Umbilical cord (tissue), 2 donors: ENCODE measurements around the gene DGCR8. TPM values are rescaled to one million over a fixed set of nuclear protein-coding genes. Genes with fewer than 3 reads are reported as not detected.

Experiments
- DNase-seq: peaks from one replicate; pipeline ENCODE4 v3.0.0-alpha.2; 2015; ENCODE audit warnings: low spot score
- total RNA-seq: library from RNA; depleted of rRNA; stranded (reverse); fragments of >200 nt; gene quantifications from one replicate; pipeline ENCODE4 v1.2.3, GENCODE V29; 2014; ENCODE audit warnings: low replicate concordance; ENCODE audit not compliant: insufficient read depth

DGCR8 gene
- total RNA-seq, 1 donor from 2014 or later = 16.4 TPM

DNA sequence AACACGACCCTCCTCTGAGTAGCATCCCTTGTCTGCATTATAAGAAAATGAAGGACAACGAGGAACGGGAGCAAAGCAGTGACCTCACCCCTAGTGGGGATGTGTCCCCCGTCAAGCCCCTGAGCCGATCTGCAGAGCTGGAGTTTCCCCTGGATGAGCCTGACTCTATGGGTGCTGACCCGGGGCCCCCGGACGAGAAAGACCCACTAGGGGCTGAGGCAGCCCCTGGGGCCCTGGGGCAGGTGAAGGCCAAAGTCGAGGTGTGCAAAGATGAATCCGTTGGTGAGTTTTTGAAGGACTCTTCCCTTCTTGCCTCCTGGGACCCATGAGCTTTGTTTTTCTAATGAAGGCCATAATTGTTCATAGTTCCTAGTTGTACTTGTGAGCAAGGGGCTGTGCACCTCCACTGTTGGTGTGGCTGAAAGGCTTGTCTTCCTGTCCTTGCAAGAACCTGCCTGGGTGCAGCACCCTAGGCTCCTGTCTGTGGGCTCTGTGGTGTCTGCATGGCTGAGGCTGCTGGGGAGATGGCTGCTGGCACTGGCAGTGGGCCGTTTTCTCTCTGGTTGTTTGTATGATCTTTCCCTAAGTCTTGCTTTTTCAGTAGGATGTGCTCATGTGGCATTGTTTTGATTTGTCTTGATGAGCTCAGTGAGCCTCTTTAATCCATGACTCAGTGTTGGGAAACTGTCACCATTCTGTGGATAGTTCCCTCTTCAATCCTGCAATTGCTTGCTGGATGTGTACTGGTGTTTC lies 10.1 kb downstream of the DGCR8 start:
- no peak for DNase-seq

DNA sequence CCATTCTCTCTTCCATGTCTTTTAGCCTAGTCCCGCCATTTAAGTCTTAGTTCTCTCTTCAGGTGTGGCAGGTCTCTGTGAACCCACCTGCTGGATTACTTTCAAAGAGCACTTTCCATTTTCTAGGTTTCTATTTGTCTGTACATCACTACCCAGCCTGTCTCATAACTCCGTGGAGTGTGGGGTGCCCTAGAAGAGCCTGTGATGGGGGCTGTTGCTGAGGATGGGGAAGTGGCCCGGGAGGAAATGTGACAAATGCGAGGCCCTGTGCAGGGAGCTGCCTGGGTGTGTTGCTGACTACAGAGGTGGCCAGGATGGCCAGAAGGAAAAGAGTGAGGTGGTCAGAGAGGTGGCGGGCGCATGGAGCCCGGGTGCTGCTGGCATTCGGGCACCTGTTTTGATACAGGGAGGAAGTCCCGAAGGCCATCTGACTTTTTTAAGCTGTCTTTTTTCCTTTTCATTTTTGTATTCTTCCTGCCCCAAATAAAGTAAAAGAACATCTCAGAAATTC lies 10.7 kb downstream of the DGCR8 start:
- no peak for DNase-seq

DNA sequence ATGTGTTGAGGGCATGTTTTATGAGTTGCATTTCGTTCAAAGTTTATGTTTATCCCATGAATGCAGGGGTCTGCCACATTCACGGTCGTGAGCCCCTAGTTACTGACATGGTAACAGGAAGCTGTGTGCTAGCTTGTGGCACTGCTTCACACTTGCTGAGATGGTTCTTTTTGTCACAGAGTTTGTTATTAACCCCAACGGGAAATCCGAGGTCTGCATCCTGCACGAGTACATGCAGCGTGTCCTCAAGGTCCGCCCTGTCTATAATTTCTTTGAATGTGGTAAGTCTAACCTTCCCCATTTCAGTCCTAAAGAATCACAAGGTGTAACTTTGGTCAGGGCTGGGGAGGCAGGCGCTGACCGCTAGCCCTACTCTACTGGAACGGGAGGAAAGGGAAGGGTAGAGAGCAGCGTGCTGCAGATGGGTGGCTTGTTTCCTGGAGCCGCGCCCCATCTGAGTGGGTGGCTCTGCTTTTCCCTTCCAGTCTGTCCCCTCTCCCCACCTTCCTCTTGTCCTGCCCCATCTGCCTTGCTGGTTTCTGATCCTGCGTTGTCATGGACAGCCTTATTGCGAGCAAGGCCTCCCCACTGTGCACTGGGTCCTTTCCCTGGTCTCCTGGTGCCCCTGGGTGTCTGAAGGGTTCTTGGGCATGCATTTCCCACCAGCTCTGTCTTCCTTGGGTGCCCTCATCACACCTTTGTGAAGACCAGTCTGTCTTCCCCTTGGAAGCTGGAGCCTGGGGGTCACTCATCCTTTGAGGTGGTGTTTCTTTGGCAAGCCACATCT lies 11.8 kb downstream of the DGCR8 start:
- DNase-seq = no peak

DNA sequence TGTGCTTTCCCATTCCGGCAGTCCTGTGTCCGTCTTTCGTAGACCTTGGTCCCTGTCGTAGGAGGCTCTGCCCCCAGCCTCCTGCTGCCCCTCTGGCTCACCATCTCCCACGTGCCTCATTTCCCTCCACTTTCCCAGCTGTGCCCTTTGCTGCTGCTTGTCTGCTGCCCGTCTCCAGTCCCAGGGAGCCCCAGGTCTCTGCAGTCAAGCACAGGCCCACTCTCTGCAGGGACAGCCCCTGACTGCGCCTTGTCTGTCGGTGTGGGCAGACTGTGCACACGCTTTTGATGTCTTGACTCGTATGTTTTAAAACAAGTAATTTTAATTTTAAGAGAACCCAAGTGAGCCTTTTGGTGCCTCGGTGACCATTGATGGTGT lies 12.4 kb downstream of the DGCR8 start:
- DNase-seq = no peak

- no peak for DNase-seq
These were observed 13.6 kb downstream of the DGCR8 start for GRCh38 chr22:20093418-20094196.

DNA sequence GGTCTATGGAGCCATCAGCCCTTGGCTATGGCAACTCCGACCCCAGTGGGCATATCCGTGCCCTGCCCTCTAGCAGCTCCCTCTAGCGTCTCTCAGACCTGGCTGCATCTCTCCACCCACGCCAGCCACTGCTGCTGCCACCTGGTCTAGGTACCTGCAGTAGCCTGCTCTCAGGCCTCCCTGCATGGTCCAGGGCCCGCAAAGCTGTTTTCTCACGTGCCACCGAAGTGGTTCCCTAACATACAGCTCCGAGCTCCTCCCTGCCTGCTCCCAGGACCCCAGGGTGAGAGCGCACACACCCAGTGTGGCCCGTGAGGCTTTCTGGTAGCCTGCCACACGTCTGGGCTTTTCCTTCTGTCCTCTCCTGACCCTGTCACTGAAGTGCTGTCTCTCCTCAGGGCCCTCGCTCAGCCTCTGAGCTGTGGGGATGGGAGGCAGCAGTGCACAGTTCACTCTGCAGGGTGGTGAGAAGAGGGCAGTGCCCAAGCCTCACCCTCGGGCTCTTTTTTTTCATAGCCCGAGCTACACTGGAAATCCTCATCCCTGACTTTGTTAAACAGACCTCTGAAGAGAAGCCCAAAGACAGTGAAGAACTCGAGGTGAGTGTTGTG lies 14.3 kb downstream of the DGCR8 start:
- no peak for DNase-seq

- no peak for DNase-seq
These were observed 15.5 kb downstream of the DGCR8 start for GRCh38 chr22:20095521-20095920.

DNA sequence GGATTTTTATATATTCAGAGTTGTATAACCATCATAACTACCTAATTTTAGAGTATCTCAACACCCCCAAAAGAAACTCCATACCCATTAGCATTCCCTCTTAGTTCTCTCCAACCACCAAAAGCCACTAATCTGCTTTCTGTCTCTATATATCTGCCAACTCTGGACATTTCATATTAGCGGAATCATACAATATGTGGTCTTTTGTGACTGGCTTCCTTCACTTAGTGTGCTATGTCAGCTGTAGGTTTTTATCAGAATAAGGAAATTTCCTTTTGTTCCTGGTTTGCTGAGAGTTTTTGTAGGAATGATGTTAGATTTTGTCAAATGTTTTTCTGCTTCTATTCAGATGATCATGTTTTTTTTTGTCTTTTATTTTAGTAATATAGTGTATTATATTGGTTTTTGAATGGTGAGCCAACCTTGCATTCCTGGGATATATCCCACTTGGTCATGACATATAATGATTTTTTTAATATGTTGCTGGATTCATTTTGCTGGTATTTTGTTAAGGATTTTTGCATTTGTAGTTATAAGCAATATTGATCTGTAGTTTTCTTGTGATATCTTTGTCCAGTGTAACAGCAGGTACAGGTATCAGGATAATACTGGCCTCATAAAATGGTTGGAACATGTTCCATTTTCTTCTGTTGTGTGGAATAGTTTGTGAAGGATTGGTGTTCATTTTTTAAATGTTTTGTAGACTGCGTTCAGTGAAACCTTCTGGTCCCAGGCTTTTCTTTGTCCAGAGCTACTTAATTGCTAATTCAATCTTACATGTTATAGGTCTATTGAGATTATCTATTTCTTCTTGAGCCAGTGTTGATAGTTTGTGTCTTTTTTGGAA lies 16.8 kb downstream of the DGCR8 start:
- no peak for DNase-seq

GRCh38 chr22:20099099-20099711 lies 19.2 kb downstream of the DGCR8 start:
- no peak for DNase-seq

DNA sequence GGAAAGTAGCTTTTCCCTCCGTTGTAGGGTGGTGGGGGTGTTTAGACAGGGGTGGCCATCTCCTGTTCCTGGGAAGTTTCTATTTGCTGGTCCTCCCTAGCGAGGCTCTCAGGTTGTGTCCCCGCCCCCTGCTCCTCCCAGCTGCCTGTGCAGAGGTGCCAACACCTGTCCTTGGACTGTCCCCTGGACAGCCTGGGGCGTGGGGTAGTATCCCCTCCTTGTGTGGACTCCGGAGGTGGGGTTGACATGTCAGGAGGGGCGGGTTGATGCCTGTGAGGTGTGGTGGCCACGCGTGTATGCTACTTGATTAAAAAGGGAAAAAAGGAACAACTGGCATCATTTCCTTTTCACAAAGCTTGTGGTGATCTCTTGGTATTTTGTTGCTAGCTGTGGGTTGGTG lies 21.6 kb downstream of the DGCR8 start:
- no peak for DNase-seq

- no peak for DNase-seq
These were observed 22.3 kb downstream of the DGCR8 start for GRCh38 chr22:20102203-20102780.

- no peak for DNase-seq
These were observed 25.6 kb downstream of the DGCR8 start for GRCh38 chr22:20105456-20106204.

DNA sequence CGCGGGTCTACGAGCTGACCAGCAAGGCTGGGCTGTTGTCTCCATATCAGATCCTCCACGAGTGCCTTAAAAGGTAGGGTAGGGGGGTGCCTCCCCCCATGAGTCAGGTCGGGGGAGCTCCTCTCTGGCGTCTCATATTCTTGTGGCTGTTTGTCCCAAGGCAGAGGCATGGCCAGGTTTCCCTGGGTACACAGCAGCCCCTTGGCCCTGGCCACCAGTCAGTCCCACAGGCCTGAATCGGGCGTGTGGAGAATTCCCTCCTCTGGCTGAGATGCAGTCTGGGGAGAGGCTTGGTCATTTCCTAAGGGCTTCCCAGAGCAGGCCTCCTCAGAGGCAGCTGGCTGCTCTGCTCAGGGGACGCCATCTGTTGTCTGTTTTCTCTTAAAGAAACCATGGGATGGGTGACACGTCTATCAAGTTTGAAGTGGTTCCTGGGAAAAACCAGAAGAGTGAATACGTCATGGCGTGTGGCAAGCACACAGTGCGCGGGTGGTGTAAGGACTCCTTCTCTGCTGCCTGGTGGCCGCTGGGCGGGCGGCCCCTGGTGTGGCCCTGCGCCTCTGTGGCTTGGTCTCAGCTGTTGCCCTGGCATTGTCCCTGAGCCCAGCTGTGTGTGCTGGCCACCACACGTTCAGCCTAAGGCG lies 26.3 kb downstream of the DGCR8 start:
- DNase-seq = no peak

GRCh38 chr22:20106849-20107237 lies 26.8 kb downstream of the DGCR8 start:
- no peak for DNase-seq

DNA sequence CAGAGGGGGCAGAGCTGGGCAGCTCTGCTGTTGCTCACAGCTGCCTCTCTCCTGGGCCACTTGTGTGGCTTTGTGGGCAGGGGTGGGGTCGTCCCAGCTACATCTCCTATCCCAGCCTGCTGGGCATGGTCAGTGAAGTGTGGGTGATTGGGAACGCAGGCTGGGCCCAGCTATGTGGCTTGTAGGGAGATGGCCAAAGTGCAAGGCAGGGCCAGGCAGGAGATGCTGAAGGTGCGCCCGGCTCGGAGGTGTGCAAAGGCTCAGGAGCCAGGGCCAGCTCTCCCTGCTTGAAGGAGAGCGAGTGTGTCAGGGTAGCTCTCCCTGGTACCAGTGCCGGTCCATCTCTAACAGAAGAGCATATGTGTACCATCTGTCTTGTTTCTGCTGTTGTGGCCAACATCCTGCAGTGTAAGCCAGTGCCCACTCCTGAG lies 27.4 kb downstream of the DGCR8 start:
- DNase-seq = no peak

- DNase-seq = no peak
These were observed 28.1 kb downstream of the DGCR8 start for GRCh38 chr22:20107951-20108756.

DNA sequence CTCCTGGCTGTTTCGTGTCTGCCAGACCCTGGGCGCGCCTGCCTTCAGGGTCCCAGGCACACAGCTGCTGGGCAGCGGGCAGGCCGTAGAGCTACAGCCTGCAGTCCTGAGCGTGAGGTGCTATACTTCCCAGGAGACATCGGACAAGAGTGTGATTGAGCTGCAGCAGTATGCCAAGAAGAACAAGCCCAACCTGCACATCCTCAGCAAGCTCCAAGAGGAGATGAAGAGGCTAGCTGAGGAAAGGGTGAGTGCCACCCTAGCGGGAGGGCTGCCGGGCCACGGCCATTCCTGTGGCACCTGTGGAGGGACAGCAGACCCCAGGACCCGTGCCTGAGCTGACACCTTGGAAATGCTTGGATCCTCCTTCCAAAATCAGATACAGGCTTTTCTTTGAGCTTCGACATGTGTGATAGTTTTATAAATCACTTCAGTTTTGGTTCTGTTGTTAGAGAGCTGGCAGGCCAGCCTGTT lies 28.8 kb downstream of the DGCR8 start:
- DNase-seq = no peak
